T-helper 2 cell treated with Interferon-gamma antibody and Interleukin-4, amounts not matched to agents 100 ng/mL and 5 ng/mL, for 36 hours (primary cell): Measurements from ENCODE around the gene RPS6KL1. TPM values are rescaled to one million over a fixed set of nuclear protein-coding genes. Genes with fewer than 3 reads are reported as not detected.

ENCODE experiments used
- intact Hi-C: fragments of 100-400 bp; cut with micrococcal nuclease; formaldehyde crosslinking; loops from one replicate; pipeline ENCODE4 v1.15.1; 2023
- total RNA-seq: library from RNA; stranded (reverse); gene quantifications from 2 replicates; pipeline ENCODE4 v1.2.3, GENCODE V29; 2022

RPS6KL1 gene
- total RNA-seq, 1 donor from 2014 or later, result 9.4 TPM

GRCh38 chr14:74893614-74894091 is 29.4 kb downstream of the RPS6KL1 start:
- intact Hi-C loops, result no loop called here

DNA sequence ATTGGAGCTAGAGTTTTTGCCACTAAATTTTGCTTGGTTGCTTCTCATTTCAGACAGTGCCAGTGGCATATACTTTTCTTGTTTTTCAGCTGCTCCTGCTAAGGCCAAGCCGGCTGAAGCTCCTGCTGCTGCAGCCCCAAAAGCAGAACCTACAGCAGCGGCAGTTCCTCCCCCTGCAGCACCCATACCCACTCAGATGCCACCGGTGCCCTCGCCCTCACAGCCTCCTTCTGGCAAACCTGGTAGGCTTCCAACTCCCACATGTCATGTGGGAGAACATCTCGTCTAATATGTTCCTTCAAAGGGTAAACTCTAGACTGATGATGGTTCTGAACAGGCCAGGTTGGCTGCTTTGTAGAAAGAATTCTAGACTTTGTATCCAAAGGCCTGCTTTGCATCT is 30.3 kb downstream of the RPS6KL1 start:
- intact Hi-C loops, result no loop called here

GRCh38 chr14:74891870-74892269 is 31.2 kb downstream of the RPS6KL1 start:
- intact Hi-C loops, result no loop called here

DNA sequence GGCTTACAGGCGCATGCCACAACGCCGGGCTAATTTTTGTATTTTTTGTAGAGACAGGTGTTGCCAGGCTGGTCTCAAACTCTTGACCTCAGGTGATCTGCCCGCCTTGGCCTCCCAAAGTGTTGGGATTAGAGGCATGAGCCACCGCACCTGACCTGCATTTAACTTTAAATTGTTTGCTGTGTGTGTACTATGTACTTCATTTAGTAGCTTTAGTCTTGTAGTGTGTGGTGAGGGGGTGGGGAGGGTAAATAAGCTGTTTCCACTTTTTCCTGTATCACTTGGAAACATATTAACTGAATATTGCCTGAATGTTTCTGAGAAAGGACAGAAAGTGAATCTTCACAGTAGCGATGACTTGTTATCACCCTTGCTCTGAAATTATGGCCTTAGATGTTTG is 32.8 kb downstream of the RPS6KL1 start:
- intact Hi-C loops, result no loop called here

GRCh38 chr14:74888164-74889158 is 34.6 kb downstream of the RPS6KL1 start:
- intact Hi-C loops, result no loop called here

DNA sequence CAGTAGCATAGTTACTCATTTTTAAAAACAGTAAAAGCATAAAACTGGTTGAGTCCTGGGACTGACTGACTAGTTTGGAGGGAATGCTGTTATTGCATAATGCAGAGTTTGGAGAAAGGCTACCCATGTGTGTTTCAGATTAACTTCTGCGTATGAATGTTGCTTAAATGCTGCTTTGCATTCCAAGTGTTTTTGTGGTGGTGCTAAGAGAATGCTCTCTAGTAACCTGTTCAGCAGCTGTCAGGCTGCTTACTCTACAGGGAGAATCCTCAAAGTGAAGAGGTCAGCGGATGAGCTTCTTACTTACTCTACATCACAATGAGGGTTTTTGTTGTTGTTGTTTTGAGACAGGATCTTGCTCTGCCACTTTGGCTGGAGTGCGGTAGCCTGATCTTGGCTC is 37.1 kb downstream of the RPS6KL1 start:
- intact Hi-C loops, result no loop called here

DNA sequence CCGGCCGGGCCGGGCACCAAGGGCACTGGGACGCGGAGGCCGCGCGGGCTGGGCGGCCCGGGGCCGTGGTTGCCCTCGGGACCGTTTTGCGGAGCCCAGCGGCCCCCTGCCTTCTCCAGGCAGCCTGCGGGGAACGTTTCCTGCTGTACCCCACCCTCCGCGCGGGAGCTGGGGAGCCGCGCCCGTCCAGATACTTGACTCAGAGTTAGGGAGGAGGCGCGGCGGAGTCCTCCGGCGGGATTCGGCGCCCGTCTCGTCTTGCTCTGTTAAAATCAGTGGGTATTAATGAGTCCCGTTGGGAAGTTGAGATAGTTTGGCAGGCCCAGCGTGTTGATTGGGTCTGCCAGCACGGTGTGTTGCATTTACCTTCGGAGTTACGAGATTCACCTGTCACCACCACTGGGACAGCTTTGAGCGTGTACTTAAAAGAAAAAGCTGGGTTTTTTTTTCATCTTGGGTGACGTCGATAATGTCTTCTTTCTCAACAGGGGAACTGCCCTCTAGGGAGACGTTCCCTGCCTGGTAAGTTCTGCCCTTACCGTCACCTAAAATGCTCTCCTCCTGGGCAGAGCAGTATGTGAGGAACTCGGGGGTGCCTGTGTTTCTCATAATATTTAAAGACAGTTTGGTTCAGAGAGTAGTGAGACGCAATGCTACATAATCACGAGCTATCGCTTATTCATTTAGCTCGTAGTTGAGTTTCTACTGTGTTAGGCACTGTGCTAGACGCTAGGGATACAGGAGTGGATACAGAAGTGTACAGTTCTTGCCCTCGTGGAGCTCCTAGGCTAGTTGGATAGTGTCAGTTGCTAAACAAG is 40.7 kb downstream of the RPS6KL1 start:
- intact Hi-C loops, result loop anchor here (2.0 to 5.0 kb wide), 2 partner anchors 22 to 45 kb away; no protein-coding TSS in a partner anchor

DNA sequence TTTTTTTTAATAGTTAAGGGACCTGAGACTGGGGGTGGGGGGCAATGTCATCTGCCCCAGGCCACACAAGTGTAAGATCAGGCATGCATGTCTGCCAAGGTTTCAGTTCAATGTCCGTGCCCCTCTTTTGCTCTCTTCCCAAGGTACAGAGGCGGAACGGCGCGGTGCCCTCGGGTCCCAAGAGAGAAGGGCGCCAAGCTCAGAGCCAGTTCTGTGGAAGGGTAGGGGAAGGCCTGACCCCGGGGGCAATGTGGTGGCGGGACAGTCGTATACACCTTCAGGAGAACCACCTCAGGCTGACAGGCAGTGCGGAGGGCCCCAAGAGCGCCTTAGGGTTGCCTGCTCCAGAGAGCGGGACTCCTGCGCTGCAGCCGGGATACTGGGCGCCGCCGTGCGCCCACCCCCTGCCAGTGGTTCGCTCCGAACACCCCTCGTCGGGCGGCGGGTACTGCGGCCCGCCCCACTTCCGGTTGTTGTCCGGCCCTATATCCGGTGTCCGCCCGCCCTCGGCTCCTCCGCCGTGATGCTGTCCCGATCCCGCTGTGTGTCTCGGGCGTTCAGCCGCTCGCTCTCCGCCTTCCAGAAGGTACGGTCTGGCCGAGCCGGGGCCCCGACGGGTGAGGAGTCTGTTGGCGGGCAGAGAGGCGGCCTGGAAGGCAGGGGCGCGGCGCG is 41.5 kb downstream of the RPS6KL1 start, which contains the start of gene DLST:
DLST (plus strand) TSS at position 486 of the 672 bp plus-strand sequence; CDS start at position 524, 38 bp downstream.
- intact Hi-C loops, result loop anchor here (1.0 to 5.0 kb wide), 4 partner anchors 21 to 295 kb away; partner anchors contain the start of genes EIF2B2 and TMED10

- intact Hi-C loops, result loop anchor here (5.0 kb wide), 1 partner anchor 42 kb away; no protein-coding TSS in a partner anchor
Observed at GRCh38 chr14:74879427-74880182, 43.5 kb downstream of the RPS6KL1 start.

DNA sequence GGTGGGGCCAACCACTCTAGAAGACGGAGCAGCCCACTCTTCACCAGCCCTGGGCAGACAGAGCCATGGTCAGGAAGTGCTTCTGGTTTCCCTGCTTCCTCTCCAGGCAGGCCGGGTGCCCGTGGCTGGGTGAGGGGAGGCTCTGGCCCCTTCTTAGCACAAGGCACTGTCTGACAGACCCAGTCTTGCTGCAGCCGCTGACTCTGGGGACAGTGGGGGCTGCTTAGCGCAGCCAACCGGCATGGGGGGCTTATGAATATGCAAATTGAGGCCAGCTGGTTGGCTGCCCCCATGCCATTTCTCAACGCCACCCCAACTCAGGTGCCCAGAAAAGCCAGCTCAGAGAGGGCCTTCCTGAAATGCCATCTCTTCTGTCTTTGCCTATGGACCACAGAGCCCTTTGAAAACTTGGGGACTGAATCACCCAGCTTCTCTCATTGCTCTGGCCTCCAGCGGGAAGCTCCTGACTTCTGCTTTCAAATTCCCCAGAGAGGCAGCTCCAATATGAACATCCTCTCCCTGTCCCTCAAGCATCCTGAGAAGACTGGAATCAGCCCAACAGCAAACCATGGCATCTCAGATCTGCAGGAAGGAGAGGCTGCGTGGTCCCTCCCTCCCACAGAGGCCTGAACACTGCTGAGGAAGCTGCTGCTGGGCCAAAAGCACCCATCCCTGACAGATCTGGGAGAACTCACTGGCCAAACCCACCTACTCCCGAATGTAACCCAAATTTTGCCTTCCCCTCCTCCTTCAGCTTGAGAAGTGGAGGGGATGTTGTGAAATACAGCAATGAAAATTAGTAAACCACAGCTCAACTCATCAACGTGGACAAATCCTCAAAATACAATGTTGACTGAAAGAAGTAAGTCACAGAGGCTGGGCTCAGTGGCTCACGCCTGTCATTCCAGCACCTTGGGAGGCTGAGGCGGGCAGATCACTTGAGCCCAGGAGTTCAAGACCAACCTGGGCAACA is 46.8 kb downstream of the RPS6KL1 start, which contains the start of gene PROX2:
PROX2 (minus strand) TSS at position 205 of the 973 bp plus-strand sequence. CDS start 12,311 bp downstream, outside the sequence.
- intact Hi-C loops, result no loop called here

DNA sequence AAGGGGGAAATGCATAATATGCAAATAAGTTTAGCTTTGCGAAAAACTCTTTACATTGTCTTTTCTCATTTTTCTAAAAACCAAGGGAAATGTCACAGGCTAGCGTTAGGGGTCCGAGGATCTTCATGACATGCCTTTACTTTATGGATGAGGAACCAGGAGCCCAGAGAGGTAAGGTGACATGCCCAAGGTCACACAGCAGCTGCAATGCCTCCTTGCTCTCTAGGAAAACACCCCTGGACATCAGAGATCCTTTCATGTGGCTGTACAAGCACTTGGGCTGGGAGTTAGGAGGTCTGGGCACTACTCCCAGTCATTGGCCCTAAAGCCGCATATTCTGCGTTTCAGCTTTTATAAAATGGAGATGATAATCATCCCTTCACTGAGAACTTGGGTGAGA is 47.9 kb downstream of the RPS6KL1 start:
- intact Hi-C loops, result no loop called here

DNA sequence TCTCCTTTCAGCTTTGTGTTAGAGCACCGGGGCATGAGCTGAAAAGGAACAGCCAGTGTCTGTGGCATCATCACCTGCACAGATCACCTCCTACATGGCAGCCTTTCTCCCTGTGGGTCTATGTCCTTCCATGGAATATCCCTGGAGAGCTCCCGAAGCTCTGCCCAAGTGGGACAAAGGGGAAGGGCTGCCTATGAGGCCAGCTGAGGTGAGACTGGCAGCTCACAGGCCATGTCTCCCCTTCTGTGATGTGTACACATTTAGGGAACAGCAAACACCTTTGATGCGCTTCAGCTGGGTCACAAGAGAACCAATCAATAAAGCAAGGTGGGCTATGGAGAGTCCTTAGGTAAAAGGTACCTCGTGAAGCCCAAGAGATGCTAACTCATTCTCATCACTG is 51.2 kb downstream of the RPS6KL1 start:
- intact Hi-C loops, result no loop called here

GRCh38 chr14:74868739-74869138 is 54.3 kb downstream of the RPS6KL1 start:
- intact Hi-C loops, result no loop called here

DNA sequence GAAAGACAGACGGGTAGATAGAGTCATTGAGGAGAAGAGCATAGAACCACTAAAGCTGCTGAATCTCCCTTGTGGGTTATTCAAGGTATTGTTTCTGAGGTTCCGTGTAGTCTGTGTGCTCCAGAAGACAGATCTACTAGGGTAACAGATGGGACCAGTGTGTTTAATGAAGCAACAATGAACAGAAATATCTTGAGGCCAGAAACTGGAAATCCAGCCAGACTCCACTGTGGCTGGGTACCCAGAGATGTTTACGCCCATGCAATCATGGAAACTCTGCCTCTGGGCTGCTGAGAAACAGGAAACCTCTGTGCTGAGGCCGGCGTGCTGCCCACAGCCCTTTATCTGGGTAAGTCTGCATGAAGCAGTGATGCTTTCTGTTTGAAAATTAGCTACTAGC is 55.4 kb downstream of the RPS6KL1 start:
- intact Hi-C loops, result no loop called here

DNA sequence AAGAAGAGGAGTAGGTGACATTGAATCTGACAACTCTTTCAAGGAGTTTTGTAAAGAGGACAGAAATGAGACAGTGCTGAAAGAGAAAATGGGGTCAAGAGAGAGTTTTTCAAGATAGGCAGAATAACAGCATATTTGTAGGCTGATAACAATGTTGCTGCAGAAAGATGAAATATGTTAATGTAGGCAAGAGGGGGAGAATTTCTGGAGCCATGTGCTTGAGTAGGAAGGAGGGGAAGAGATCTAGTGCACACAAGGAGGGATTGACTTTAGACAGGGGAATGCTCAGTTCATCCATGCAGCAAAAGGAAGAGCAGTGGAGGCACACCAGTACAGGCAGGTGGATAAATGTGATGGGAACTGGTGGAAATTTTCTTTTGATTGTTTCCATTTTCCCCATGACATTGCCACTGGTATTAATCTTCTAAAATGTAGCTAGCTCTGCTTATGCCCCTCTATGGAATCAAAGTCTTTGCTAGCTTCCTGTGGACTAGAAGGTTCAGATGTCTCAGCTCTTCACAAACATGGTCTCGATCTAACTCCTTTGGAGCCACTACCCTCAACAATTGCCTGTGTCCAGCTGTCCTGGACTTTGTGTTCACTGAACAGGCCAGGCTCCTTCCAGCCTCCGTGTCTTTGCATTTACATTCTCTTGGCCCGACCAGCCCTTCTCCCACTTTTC is 56.2 kb downstream of the RPS6KL1 start:
- intact Hi-C loops, result no loop called here

GRCh38 chr14:74865156-74865555 is 57.9 kb downstream of the RPS6KL1 start:
- intact Hi-C loops, result no loop called here

- intact Hi-C loops, result no loop called here
Observed at GRCh38 chr14:74864198-74864597, 58.9 kb downstream of the RPS6KL1 start.

GRCh38 chr14:74863274-74863673 is 59.8 kb downstream of the RPS6KL1 start:
- intact Hi-C loops, result no loop called here
